Activated gamma-delta T cell treated with Interleukin-2 at 50 U/mL for 16 hours (primary cell): Measurements from ENCODE around the gene AP4E1.
A peak's percentile ranks its signal among the peaks of the same experiment; 100 is the strongest.
"Not testable (repeated sequence)": the region's sequence is repeated elsewhere in the genome, so short reads cannot be mapped to it uniquely, and the experiment has no call there.

Experiments used
- DNase-seq: peaks from one replicate; pipeline ENCODE4 v3.0.0-alpha.2; 2020

AP4E1 gene

GRCh38 chr15:50908209-50909009 lies at the start of gene AP4E1:
AP4E1 (plus strand) TSS chr15:50908683; CDS start chr15:50908779, 96 bp downstream.
- peak; percentile 94 for DNase-seq

DNA sequence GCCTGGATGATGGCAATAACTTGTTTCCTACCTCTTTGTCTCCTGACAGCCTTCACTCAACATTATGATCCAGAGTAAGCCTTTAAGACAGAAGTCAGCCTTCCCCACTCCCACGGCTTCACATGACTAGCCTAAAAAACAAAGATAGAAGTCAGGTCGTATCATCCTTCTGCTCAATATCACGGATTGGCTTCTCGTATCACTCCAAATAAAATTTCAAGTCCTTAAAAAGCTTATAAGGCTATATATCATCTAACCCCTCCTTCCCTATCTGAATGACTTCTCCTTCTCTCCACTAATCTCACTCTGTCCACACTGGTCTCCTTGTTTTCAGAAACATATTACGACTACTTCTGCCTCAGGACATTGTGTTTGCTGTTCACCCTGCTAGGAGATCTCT lies 47.7 kb upstream of the AP4E1 start:
- no peak for DNase-seq

DNA sequence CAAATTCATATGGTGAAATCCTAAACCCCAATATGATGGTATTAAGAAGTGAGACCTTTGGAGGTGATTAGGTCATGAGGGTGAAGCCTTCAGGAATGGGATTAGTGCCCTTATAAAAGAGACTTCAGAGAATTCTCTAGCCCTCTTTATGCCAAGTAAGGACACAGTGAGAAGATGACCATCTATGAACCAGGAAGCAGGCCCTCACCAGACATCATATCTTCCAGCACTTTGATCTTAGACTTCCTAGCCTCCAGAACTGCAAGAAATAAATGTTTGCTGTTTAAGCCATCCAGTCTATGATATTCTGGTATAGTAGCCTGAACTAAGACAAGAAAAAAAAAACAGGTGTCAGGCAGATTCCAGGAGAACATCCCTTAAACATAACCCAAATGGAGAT lies 45.9 kb upstream of the AP4E1 start:
- DNase-seq = no peak

GRCh38 chr15:50864873-50865272 lies 43.6 kb upstream of the AP4E1 start:
- no peak for DNase-seq

DNA sequence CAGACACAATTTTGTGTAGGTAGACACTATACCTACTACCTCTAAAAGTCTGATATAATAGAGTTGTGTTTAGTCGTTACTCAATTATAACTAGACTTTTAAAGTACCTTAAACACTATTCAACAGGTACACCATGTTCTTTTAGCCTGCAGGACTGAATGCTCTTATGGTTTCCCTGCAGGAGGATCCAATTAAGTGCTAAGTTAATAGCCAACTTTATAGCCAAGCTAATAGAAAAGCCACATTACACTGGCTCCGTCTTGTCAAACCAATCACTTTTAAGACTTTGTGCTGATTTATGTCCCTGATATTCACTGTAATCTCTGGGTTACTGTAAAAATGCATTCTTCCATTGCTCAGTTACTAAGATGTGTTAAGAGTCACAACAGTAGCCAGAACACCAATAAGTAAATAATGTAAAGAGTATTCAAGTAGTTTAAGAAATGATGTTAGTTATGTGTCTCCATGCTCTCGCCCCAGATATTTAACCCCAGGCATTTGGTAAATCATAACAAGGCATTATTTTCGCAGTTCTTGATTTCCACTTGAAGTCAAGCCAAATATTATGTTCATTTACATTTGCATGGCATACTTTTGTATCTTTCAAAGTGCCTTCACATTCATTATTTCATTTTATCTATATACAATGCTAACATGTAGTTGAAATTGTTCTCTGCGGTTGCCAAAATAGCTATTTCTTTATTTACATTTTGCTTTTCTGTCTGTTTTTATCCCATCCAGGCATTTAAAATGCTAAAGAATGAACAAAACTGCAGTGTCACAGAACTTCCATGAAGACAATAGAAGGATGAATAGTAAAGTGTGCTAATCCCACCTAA lies 42.7 kb upstream of the AP4E1 start:
- DNase-seq = no peak

DNA sequence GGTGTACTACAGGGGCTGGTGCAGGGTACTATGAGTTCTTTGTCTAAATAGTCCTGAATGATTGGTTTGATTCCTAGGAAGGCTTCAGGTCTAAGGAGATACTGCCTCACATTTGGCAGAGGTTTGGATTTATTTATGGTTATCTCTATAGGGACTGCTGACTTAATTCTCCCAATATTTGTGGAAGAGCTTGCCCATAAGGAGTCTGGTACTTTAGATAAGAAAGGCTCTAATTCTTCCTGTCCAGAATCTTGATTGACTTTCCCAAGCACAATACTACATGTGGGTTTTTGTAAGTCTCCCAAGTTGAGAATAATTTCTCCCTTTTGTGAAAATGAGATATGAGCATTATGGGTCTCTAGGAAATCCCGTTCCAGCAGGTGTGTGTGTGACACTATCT lies 36.7 kb upstream of the AP4E1 start:
- no peak for DNase-seq

DNA sequence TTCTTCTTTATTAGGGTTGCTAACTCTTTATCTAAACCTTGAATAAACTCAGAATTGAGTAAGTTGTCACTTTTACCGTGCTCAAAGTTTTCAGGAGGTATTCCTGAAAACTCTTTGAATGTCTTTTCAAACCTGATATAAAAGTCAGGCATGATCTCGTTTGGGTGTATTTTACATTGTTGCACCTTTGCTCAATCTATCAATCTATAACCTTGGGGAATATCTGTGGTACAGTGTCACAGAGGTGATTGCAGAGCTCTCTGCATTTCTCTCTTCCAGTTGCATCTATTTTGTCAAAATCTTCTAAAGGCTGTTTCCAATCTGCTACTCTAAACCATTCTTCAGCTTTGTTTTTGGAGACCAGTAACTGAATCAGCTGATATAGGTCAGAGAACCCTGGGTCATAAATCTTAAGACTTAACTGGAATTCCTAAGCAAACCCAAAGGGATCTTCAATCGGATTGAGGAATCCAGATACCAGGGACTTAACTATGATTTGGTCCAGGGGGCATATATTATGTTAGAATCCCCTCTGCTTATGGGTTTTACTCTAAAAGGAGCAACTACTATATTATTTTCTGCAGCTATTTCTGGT lies 35.6 kb upstream of the AP4E1 start:
- no peak for DNase-seq

DNA sequence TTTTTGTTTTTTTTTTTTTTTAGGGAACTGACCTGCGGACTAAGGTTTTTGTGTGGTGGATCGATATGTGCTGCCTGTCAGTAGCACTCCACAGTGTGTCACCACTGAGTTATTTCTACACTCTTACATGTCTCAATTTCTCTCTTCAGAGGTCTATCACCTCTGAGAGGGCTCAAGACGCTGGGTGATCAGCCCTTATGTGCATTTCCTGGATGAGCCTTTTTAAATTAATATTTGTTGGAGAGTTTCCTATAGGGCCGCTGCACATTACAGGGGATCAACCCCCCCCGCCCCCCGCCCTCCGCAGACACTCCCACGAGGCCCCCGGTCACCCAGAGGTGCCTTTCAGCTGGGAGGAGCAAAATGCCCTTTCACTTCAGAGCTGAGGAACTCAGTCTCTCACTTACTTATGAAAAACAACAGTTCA lies 34.5 kb upstream of the AP4E1 start:
- no peak for DNase-seq

GRCh38 chr15:50875238-50875637 lies 33.2 kb upstream of the AP4E1 start:
- not testable (repeated sequence) for DNase-seq

- no peak for DNase-seq
These were observed 32.1 kb upstream of the AP4E1 start for GRCh38 chr15:50876260-50876988.

- peak; percentile 68 for DNase-seq
These were observed 31.5 kb upstream of the AP4E1 start for GRCh38 chr15:50876989-50877360.

DNA sequence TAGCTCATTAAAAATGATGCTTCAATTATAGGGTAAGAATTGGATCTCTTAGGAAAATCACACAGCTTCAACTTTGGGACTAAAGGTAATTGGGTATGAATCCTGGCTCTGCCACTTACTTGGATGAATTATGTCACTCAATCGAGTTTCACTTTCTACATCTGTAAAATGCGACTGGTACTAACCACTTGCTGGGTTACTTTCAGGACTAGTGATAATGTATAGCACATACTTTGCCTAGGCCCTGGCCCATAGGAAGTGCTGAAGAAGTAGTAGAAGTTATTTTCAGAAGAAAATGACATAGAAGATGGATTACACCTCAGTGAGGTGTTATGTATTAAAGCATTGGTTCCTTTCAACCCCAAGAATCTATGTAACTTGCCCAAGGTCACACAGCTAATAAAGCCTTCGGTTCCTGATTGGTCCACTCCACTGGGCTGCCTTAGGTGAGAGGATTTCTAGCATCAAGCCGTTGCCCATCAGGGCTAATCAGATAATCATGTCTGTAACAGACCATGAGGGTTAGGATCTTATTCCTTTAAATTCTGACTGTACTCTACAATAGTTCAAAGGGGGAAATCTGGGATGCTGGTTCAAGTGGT lies 29.4 kb upstream of the AP4E1 start:
- DNase-seq = no peak

DNA sequence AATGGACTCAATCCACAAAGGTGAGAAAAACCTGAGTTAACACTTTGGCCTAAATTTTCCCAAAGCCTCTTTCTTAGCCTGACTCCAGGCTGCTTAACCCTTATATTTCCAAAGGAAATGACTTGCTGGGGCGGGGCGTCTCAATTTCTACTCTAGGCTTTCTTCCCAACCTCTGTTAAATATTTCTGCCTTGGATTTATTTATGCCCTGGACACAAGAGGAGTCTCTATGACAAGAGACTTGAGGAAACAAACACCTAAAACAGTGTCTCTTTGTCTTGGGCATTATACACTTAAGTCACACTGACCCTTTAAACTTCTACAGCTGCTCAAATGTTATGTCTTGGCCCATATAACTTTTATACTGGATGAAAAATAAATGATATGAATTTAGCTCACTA lies 28.3 kb upstream of the AP4E1 start:
- no peak for DNase-seq

GRCh38 chr15:50880651-50881114 lies 27.8 kb upstream of the AP4E1 start:
- no peak for DNase-seq

GRCh38 chr15:50881121-50882048 lies 27.1 kb upstream of the AP4E1 start:
- DNase-seq = no peak

- DNase-seq = no peak
These were observed 24.6 kb upstream of the AP4E1 start for GRCh38 chr15:50883903-50884302.

GRCh38 chr15:50884540-50884939 lies 23.9 kb upstream of the AP4E1 start:
- DNase-seq = no peak

DNA sequence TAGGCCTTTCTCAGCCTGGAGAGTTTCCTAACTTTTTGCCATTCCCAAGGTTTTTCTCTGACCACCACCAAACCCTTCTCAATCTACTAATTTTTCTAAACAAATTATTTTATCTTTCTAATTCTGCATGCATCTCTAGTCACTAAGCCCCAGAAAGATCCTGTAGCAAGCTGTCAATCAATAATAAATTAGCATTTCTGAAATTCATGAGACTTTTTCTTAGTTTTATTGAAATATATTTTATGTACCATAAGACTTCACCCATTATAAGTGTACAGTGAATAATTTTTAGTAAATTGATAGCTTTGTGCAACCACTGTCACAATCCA lies 22.4 kb upstream of the AP4E1 start:
- DNase-seq = no peak

- no peak for DNase-seq
These were observed 21.7 kb upstream of the AP4E1 start for GRCh38 chr15:50886611-50887345.

GRCh38 chr15:50888054-50888453 lies 20.4 kb upstream of the AP4E1 start:
- DNase-seq = no peak

GRCh38 chr15:50889589-50889988 lies 18.9 kb upstream of the AP4E1 start:
- DNase-seq = no peak
